T47D (cell line): Measurements from ENCODE around the gene C5.
A peak's percentile ranks its signal among the peaks of the same experiment; 100 is the strongest.

Experiments
- DNase-seq, 2 experiments: peaks; one replicate each; pipeline versions ENCODE4 v3.0.0 to v3.0.0-alpha.2; 2011 to 2012; ENCODE audit warnings: low read depth in 1 of 2, low spot score in 1 of 2
- JUND ChIP-seq: IDR thresholded peaks from 2 replicates; pipeline ENCODE4 v1.6.1; 2012; ENCODE audit warnings: low read depth
- in situ Hi-C: cut with HindIII; loops from 2 replicates; pipeline ENCODE4 v1.10.0; 2016; ENCODE audit warnings: low sequenced_read_pairs, low pct_unique_long_range_greater_than_20kb

C5 gene

GRCh38 chr9:120932086-120932823 is 117.8 kb downstream of the C5 start:
- DNase-seq, result no peak
- TF ChIP-seq JUND, result no peak
- in situ Hi-C loops, result loop anchor here (25.0 kb wide), 1 partner anchor 170 kb away; no protein-coding TSS in a partner anchor

GRCh38 chr9:120931231-120932085 is 118.6 kb downstream of the C5 start:
- in situ Hi-C loops, result loop anchor here (25.0 kb wide), 1 partner anchor 169 kb away; no protein-coding TSS in a partner anchor
- DNase-seq, result no peak
- TF ChIP-seq JUND, result no peak

- in situ Hi-C loops, result loop anchor here (25.0 kb wide), 1 partner anchor 167 kb away; no protein-coding TSS in a partner anchor
- no peak for TF ChIP-seq JUND
- no peak for DNase-seq
These were observed 120.8 kb downstream of the C5 start for GRCh38 chr9:120929229-120929791.

GRCh38 chr9:120928483-120929228 is 121.4 kb downstream of the C5 start:
- peak; percentile 66 to 94 for DNase-seq

GRCh38 chr9:120928015-120928482 is 122.0 kb downstream of the C5 start:
- in situ Hi-C loops, result loop anchor here (25.0 kb wide), 1 partner anchor 166 kb away; no protein-coding TSS in a partner anchor
- DNase-seq, result no peak
- no peak for TF ChIP-seq JUND

More at GRCh38 chr9:120928483-120929228, 121.4 kb downstream of the C5 start:
- in situ Hi-C loops, result loop anchor here (25.0 kb wide), 1 partner anchor 166 kb away; no protein-coding TSS in a partner anchor
- no peak for TF ChIP-seq JUND

GRCh38 chr9:120927269-120928014 is 122.6 kb downstream of the C5 start:
- in situ Hi-C loops, result loop anchor here (25.0 kb wide), 1 partner anchor 165 kb away; no protein-coding TSS in a partner anchor
- no peak for TF ChIP-seq JUND
- DNase-seq, result no peak

GRCh38 chr9:120926397-120926928 is 123.6 kb downstream of the C5 start, which contains the start of gene TRAF1:
Gene TRAF1, minus strand, starts transcription at chr9:120926796. Its CDS starts 721 bp downstream, at chr9:120926075.
- in situ Hi-C loops, result loop anchor here (25.0 kb wide), 1 partner anchor 164 kb away; no protein-coding TSS in a partner anchor
- DNase-seq, result no peak
- no peak for TF ChIP-seq JUND

- in situ Hi-C loops, result loop anchor here (25.0 kb wide), 1 partner anchor 163 kb away; no protein-coding TSS in a partner anchor
These were observed 124.3 kb downstream of the C5 start for GRCh38 chr9:120925535-120926396.

GRCh38 chr9:120924698-120925534 is 125.2 kb downstream of the C5 start:
- in situ Hi-C loops, result loop anchor here (25.0 kb wide), 1 partner anchor 163 kb away; no protein-coding TSS in a partner anchor
- no peak for DNase-seq
- TF ChIP-seq JUND, result no peak

More at GRCh38 chr9:120925535-120926396, 124.3 kb downstream of the C5 start:
- TF ChIP-seq JUND, result no peak
- DNase-seq, result no peak
